HG03064 (cell line): Measurements from ENCODE around the gene ATN1.

Experiments used
- ATAC-seq: cut with Tn5 transposase; IDR thresholded peaks from one replicate; pipeline ENCODE4 v1.9.1; 2021; ENCODE audit warnings: low read depth; ENCODE audit not compliant: unreplicated experiment

Gene ATN1

DNA sequence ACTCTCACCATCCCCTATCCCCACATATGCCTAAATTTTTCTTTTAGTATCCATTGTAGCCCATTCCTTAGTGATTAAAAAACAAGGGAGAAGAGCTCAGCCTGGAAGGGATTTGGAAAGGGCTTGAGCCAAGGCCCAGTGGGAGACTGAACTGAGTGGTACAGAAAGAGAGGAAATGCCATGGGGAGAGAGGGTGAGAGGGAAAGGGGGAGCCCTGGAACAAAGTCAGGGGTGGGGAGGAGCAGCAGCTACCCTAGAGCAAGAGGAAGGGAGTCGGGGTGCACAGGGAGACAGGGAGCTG, 2.6 kb upstream of the ATN1 start:
- no peak for ATAC-seq

DNA sequence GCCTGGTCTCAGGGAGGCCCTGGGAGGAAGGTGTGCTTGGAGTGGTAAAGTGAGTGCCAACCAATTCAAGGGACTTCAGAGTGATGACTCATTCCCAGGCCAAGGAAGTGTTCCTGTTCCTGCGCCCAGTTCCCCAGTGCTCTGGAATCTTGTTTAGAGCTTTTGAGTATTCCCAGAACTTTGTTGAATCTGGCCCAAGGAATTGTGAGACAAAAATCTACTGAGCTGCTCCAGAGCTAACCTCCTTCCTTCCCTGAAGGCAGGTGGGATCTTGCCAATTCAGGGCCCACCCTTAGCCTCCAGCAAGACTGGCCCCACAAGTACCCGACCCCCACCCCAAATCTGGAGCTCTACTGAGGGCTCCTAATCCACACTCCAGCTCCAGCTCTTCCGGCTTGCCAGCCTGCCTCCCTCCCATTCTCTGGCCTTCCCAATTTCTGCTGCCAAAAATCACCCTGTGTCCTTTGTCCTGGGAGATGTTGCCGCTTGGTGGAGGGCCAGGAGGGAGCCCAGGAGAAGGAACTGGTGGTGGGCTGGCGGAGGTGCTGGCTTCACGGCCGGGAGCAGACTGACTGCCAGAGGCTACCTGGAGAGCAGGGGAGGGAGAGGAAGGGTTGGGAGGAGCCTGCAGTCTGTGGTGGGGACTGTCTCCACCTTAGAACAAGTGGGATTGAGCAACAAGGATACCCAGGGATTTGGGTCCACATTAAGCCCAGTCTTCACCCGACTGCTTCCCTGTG, 2.0 kb upstream of the ATN1 start:
- no peak for ATAC-seq

DNA sequence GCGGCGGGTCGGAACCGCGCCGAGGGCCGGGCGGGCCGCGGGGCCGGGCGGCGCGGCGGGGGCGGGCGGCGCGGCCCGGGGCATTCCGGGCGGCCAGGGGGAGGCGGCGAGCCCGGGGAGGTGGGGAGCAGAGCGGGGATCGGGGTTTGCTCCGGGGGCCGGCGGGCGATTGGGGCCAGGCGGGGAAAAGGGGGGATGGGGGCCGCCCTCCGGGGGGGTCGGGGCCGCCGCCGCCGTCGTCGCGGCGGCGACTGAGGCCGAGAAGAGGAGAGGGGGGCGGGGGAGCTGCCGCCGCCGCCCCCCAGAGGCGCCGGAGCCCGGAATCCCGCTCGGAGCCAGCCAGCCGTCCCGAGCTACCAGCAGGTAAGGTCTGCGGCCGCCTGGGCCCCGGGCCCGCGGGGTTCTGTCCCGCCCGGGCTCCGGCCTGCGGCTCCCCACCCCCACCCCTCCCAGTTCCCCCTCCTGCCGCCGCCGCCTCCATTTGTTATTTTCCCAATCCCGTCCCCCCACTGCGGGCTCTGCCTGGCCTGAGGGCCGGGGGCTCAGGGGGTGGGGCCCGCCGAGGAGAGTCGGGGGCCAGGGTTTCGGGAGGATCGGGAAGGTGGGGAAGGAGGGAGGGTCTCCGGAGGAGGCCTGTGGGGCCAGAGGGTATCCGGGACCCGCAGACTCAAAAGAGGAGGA, 403 bp downstream of the ATN1 start:
- no peak for ATAC-seq

DNA sequence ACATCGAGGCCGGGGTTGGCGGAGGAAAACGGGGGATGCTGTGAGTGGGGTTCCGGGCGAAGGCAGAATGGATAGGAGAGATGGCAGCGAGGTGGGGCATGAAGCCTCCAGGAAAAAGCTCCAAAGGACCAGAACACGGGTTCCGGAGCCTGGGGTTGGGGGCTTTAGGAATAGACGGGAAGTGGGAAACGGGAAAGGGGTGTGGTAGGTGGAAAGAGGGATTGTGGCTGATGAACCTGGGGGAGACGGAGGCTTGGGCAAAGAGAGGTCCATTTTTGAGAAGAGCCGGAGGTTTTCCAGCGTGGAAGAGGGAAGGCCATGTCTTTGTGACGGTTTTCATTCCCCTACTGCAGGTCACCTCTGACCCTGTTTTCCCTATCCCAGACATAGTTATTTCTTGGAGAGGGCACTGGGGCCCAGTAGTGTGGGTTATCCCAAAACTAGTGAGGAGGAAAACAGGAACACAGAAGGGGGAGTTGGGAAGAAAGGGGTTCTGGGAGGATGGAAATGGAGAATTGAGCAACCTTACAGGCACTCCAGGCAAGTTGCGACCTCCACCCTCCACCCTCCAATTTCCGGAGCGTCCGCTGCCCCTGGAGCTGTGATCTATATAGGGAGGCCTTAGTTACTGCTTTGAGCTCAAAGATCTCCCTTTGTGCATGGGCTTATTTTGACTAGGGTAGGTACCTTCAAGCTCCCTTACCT, 1.1 kb downstream of the ATN1 start:
- ATAC-seq: no peak

DNA sequence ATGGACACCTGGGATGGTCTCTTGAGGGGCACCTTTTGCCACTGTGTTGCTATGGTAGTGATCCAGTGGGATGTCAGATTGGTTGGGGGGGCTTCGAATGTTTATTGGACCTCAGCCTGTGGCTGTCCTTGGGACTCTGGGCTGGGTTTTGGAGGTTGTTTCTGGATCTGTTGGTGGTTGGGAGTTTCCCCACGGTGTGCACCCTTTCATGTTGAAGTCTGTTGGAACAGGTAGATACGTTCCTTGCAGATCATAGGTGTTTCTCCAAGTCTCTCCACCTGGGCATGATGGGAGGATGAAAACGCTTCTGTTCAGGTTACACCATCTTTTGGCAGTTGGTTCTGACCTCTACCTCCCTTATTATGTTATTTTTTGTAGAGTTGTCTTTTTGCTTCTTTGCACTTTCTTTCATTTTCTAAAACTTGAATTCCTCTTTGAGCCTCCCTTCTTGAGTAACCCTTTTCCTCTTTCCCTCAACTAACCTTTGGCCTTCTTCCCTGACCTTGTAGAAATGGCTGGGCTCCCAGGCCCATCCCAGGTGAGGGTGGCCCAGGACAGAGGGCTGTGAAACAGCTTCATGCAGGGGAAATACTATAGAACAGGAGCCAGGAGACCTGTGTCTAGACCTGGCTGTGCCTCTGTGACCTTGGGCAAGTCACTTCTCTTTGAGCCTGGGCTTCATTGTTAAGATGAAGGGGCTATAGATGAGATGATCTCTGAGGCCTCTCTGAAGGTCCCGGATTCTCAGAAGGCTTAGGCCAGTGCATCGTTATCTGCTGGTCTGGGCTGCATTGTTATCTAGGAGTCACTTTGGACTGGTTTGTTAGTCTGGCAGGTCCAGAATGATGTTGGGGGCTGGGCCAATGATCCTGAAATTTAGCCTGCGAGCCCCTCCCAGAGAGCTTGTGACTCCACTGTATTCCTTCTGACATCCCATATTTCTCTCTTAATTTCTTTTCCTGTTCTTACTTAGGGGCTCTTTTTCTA, 2.0 kb downstream of the ATN1 start:
- ATAC-seq: no peak

DNA sequence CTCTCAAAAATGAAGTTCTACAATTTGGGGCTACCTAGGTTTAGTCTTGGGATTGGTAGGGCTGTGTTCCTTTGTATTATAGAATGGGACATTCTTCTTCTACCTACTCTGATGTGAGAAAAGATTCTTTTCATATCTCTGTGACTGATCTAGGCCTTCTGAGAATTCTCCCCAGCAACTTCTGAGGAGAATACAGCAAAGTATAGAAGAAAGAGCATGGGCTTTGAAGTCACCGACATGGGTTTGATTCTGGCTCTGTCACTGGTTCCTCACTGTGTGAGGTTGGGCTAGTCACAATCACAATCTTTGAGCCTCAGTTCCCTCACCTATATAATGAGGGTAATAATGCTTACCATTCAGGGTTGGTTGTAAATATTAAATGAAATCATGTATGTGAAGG, 5.0 kb downstream of the ATN1 start:
- ATAC-seq: no peak

DNA sequence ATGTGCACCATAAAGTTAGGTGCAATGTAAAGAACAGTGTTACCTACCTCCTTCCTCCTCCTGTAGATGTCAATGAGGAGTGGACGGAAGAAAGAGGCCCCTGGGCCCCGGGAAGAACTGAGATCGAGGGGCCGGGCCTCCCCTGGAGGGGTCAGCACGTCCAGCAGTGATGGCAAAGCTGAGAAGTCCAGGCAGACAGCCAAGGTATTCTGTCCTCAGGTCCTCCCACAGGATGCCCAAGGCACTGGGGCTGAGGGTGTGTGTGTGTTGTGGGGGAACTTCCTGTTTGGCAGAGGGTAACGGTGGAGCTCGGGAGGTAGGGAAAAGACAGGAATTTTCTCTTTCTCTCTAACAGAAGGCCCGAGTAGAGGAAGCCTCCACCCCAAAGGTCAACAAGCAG, 6.4 kb downstream of the ATN1 start:
- no peak for ATAC-seq

DNA sequence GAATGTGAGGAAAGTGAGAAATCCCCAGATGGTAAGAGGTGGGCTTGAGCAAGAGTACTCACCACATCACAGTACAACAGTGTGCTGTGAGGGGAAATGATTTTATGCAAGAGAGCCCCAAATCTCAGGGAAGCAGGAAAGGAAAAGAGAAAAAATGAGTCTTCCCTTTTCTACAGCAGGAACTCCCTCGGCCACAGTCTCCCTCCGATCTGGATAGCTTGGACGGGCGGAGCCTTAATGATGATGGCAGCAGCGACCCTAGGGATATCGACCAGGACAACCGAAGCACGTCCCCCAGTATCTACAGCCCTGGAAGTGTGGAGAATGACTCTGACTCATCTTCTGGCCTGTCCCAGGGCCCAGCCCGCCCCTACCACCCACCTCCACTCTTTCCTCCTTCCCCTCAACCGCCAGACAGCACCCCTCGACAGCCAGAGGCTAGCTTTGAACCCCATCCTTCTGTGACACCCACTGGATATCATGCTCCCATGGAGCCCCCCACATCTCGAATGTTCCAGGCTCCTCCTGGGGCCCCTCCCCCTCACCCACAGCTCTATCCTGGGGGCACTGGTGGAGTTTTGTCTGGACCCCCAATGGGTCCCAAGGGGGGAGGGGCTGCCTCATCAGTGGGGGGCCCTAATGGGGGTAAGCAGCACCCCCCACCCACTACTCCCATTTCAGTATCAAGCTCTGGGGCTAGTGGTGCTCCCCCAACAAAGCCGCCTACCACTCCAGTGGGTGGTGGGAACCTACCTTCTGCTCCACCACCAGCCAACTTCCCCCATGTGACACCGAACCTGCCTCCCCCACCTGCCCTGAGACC, 7.8 kb downstream of the ATN1 start:
- ATAC-seq: no peak

DNA sequence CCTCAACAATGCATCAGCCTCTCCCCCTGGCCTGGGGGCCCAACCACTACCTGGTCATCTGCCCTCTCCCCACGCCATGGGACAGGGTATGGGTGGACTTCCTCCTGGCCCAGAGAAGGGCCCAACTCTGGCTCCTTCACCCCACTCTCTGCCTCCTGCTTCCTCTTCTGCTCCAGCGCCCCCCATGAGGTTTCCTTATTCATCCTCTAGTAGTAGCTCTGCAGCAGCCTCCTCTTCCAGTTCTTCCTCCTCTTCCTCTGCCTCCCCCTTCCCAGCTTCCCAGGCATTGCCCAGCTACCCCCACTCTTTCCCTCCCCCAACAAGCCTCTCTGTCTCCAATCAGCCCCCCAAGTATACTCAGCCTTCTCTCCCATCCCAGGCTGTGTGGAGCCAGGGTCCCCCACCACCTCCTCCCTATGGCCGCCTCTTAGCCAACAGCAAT, 8.5 kb downstream of the ATN1 start:
- ATAC-seq: no peak

DNA sequence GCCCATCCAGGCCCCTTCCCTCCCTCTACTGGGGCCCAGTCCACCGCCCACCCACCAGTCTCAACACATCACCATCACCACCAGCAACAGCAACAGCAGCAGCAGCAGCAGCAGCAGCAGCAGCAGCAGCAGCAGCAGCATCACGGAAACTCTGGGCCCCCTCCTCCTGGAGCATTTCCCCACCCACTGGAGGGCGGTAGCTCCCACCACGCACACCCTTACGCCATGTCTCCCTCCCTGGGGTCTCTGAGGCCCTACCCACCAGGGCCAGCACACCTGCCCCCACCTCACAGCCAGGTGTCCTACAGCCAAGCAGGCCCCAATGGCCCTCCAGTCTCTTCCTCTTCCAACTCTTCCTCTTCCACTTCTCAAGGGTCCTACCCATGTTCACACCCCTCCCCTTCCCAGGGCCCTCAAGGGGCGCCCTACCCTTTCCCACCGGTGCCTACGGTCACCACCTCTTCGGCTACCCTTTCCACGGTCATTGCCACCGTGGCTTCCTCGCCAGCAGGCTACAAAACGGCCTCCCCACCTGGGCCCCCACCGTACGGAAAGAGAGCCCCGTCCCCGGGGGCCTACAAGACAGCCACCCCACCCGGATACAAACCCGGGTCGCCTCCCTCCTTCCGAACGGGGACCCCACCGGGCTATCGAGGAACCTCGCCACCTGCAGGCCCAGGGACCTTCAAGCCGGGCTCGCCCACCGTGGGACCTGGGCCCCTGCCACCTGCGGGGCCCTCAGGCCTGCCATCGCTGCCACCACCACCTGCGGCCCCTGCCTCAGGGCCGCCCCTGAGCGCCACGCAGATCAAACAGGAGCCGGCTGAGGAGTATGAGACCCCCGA, 9.1 kb downstream of the ATN1 start:
- ATAC-seq: no peak

DNA sequence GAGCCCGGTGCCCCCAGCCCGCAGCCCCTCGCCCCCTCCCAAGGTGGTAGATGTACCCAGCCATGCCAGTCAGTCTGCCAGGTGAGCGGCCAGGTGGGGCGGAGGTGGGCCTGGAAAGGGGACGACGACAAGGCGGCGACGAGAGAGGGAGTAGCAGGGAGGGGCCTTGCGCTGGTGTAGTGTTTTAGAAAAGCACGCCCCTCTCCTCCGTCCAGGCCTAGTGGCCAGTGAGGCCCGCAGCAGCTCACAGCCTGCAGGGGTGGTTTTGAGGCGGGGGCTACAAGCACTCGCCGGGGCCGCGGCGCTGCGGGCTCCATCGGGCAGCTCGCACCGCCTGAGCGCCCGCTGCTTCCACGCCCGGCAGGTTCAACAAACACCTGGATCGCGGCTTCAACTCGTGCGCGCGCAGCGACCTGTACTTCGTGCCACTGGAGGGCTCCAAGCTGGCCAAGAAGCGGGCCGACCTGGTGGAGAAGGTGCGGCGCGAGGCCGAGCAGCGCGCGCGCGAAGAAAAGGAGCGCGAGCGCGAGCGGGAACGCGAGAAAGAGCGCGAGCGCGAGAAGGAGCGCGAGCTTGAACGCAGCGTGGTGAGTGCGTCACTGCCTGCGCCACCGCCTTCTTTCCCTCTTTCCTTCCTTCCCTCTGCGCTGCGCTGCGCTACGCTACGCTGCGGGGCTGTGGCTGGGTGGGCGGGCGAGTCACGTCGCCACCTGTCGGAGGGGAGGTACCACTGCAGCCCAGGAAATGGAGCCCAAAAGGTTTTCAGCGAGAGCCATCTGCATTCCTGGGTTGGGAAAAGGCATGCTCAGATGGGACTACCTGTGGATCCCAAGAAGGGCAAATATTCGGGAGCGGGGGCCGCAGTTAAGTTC, 10.0 kb downstream of the ATN1 start:
- ATAC-seq: peak; percentile 82

DNA sequence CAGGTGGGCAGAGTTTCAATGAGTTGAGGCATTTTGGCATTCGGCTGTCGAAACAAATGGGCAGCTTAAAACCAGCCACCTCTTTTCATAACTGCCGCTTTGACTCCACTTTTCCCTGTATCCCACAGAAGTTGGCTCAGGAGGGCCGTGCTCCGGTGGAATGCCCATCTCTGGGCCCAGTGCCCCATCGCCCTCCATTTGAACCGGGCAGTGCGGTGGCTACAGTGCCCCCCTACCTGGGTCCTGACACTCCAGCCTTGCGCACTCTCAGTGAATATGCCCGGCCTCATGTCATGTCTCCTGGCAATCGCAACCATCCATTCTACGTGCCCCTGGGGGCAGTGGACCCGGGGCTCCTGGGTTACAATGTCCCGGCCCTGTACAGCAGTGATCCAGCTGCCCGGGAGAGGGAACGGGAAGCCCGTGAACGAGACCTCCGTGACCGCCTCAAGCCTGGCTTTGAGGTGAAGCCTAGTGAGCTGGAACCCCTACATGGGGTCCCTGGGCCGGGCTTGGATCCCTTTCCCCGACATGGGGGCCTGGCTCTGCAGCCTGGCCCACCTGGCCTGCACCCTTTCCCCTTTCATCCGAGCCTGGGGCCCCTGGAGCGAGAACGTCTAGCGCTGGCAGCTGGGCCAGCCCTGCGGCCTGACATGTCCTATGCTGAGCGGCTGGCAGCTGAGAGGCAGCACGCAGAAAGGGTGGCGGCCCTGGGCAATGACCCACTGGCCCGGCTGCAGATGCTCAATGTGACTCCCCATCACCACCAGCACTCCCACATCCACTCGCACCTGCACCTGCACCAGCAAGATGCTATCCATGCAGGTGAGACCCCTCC, 10.8 kb downstream of the ATN1 start:
- ATAC-seq: no peak

DNA sequence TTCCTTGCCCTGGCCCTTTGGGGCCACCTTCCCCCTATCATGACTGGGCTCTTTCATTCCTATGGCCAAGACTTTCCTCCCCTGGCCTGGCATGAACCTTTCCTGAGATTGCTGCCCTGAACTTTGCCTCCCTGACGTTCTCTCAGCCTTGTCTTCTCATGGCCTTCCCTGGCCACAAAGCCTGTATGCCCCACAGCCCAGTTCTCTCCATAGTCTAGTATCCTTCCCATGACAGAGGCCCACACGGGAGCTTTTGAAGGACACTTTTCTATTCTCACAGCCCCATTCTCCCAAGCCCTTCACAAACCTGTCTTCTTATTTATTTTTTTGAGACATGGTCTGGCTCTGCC, 11.4 kb downstream of the ATN1 start:
- ATAC-seq: no peak

DNA sequence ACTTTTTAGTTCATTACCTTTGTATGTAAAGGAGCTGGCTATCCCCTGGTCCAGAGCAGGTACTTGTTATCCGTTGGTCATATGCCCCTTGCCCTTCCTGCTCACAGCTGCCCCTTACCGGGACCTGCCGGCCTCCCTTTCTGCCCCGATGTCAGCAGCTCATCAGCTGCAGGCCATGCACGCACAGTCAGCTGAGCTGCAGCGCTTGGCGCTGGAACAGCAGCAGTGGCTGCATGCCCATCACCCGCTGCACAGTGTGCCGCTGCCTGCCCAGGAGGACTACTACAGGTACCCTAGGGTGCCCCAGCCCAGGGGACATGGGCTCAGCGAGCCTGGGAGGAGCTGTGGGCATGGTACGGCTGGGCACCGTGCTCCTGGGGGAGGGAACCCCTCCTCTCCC, 13.5 kb downstream of the ATN1 start:
- ATAC-seq: no peak

DNA sequence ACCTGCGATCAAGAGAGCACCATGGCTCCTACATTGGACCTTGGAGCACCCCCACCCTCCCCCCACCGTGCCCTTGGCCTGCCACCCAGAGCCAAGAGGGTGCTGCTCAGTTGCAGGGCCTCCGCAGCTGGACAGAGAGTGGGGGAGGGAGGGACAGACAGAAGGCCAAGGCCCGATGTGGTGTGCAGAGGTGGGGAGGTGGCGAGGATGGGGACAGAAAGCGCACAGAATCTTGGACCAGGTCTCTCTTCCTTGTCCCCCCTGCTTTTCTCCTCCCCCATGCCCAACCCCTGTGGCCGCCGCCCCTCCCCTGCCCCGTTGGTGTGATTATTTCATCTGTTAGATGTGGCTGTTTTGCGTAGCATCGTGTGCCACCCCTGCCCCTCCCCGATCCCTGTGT, 14.0 kb downstream of the ATN1 start:
- ATAC-seq: no peak

DNA sequence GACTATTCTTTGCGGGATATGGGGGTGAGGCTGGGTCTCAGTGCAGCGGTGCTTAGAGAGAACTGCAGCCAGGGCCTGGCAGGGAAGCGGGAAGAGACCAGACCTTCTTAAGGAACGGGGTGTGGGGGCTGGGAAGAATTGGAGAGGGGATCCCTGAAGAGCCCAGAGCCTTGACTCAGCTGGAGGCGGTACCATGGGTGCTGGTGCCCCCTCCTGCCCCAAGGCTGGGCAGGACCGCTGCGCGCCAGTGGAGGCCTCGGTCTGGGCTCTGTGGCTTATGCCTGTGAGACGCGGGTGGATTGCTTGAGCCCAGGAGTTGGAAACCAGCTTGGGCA, 14.5 kb downstream of the ATN1 start:
- ATAC-seq: no peak

DNA sequence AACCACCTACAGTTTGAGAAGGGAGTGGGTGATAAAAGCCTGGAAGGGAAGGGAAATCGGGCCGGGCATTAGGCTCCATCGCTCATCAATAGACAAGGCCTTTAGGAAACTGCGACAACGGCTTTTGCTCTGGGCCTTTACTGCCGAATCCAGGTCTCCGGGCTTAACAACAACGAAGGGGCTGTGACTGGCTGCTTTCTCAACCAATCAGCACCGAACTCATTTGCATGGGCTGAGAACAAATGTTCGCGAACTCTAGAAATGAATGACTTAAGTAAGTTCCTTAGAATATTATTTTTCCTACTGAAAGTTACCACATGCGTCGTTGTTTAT, 15.6 kb downstream of the ATN1 start:
- ATAC-seq: no peak
